NT2/D1 (cell line): ENCODE measurements around the gene CFAP20.

Source experiments
- SUZ12 ChIP-seq: IDR thresholded peaks from 2 replicates; pipeline ENCODE4 v1.6.1; 2011; ENCODE audit not compliant: insufficient read length, insufficient read depth; ENCODE audit errors: extremely low read depth
- YY1 ChIP-seq: IDR thresholded peaks from 2 replicates; pipeline ENCODE4 v1.6.1; 2011; ENCODE audit not compliant: insufficient read length, insufficient read depth
- ZNF274 ChIP-seq: IDR thresholded peaks from 2 replicates; pipeline ENCODE4 v1.6.1; 2011; ENCODE audit warnings: mild to moderate bottlenecking, low read depth, low read length

DNA sequence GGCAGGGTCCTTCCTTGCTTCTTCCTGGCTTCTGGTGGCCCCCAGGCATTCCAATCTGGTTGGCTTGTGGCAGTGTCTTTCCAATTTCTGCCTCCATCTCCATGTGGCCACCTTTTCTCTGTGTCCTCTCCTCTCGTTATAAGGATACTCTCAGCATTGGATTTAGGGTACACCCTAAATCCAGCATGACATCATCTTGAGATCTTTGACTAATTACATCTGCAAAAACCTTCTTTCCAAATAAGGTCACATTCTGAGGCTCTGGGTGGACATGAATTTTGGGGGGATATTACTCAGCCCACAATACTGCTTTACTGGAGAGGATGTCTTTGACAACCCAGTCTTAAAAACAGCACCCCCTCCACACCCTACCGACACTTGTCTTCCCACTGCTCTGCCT lies 18.9 kb upstream of the CFAP20 start:
- TF ChIP-seq YY1: no peak
- TF ChIP-seq ZNF274: no peak
- no peak for TF ChIP-seq SUZ12
